Neural cell (in vitro differentiated cells): ENCODE data around the gene FCRL5. TPM values are rescaled to one million over a fixed set of nuclear protein-coding genes. Genes with fewer than 3 reads are reported as not detected.

Experiments used
- H2AFZ ChIP-seq: fragments of 200-600, 300-800 bp; sonication (generic), shearing (Covaris generic); 2 replicates; pipeline ENCODE4 v1.6.0; 2014; ENCODE audit warnings: low read depth, mild to moderate bottlenecking, antibody characterized with exemption, low read length, moderate library complexity
- H3F3A ChIP-seq: fragments of 200-600 bp; shearing (Covaris generic); 2 replicates; pipeline ENCODE4 v1.6.1; 2016; ENCODE audit warnings: mild to moderate bottlenecking, moderate library complexity, mixed read lengths, antibody characterized with exemption, low read length; ENCODE audit not compliant: insufficient read depth, poor library complexity, severe bottlenecking
- H3K27ac ChIP-seq: fragments of 200-600, 300-800 bp; sonication (generic), shearing (Covaris generic); 2 replicates; pipeline ENCODE4 v1.5.1; 2014; ENCODE audit warnings: mild to moderate bottlenecking, low read length, moderate library complexity
- H3K27me3 ChIP-seq: fragments of 300-800, 200-600 bp; sonication (generic), shearing (Covaris generic); 2 replicates; pipeline ENCODE4 v1.6.0; 2014; ENCODE audit warnings: mild to moderate bottlenecking, low read depth, low read length, moderate library complexity; ENCODE audit not compliant: insufficient read depth
- H3K36me3 ChIP-seq: fragments of 300-800, 200-600 bp; sonication (generic), shearing (Covaris generic); 2 replicates; pipeline ENCODE4 v1.5.1; 2014; ENCODE audit warnings: mild to moderate bottlenecking, antibody characterized with exemption, low read length, moderate library complexity; ENCODE audit not compliant: insufficient read depth
- H3K4me2 ChIP-seq: fragments of 300-800, 200-600 bp; sonication (generic), shearing (Covaris generic); 2 replicates; pipeline ENCODE4 v1.6.0; 2014; ENCODE audit warnings: mild to moderate bottlenecking, low read length
- H3K4me3 ChIP-seq: fragments of 300-800, 200-600 bp; sonication (generic), shearing (Covaris generic); 2 replicates; pipeline ENCODE4 v1.5.1; 2014; ENCODE audit warnings: mild to moderate bottlenecking, low read length, moderate library complexity
- H3K79me2 ChIP-seq: fragments of 200-600 bp; shearing (Covaris generic); replicated peaks from 2 replicates; pipeline ENCODE4 v1.6.0; 2014; ENCODE audit warnings: mild to moderate bottlenecking, low read length, moderate library complexity; ENCODE audit not compliant: insufficient read depth
- H3K9ac ChIP-seq: fragments of 300-800, 200-600 bp; sonication (generic), shearing (Covaris generic); 2 replicates; pipeline ENCODE4 v1.6.1; 2016; ENCODE audit warnings: mild to moderate bottlenecking, low read length, mixed read lengths
- H3K9me2 ChIP-seq: fragments of 200-600 bp; shearing (Covaris generic); 2 replicates; pipeline ENCODE4 v1.6.1; 2016; ENCODE audit warnings: mild to moderate bottlenecking, low read length, mixed read lengths; ENCODE audit not compliant: insufficient read depth
- H3K9me3 ChIP-seq: fragments of 200-600, 300-800 bp; sonication (generic), shearing (Covaris generic); 2 replicates; pipeline ENCODE4 v1.6.1; 2016; ENCODE audit warnings: mild to moderate bottlenecking, mixed run types, low read length, moderate library complexity, mixed read lengths
- H4K20me1 ChIP-seq: fragments of 200-600 bp; shearing (Covaris generic); 2 replicates; pipeline ENCODE4 v1.6.1; 2016; ENCODE audit warnings: mild to moderate bottlenecking, mixed run types; ENCODE audit not compliant: insufficient read depth
- EP300 ChIP-seq: fragments of 450-650 bp; conservative IDR thresholded peaks from 2 replicates; pipeline ENCODE4 v1.6.1; 2014; ENCODE audit warnings: antibody characterized with exemption, mild to moderate bottlenecking, moderate library complexity; ENCODE audit not compliant: poor library complexity, severe bottlenecking
- EZH2 ChIP-seq: fragments of 200-600, 300-800 bp; shearing (Covaris generic), sonication (generic); IDR thresholded peaks from 2 replicates; pipeline ENCODE4 v1.6.1; 2014; ENCODE audit warnings: antibody characterized with exemption, low read length, borderline replicate concordance, mild to moderate bottlenecking; ENCODE audit not compliant: insufficient read depth, poor library complexity, severe bottlenecking
- MXI1 ChIP-seq: fragments of 450-650 bp; conservative IDR thresholded peaks from 2 replicates; pipeline ENCODE4 v1.6.1; 2014; ENCODE audit warnings: antibody characterized with exemption, mild to moderate bottlenecking; ENCODE audit not compliant: poor library complexity, severe bottlenecking
- POLR2AphosphoS5 ChIP-seq: IDR thresholded peaks from 2 replicates; pipeline ENCODE4 v1.6.1; 2012
- RAD21 ChIP-seq: fragments of 450-650 bp; conservative IDR thresholded peaks from 2 replicates; pipeline ENCODE4 v1.6.1; 2014; ENCODE audit warnings: antibody characterized with exemption, mild to moderate bottlenecking, moderate library complexity
- REST ChIP-seq: IDR thresholded peaks from 2 replicates; pipeline ENCODE4 v1.6.1; 2012; ENCODE audit warnings: borderline replicate concordance
- SMC3 ChIP-seq: fragments of 450-650 bp; conservative IDR thresholded peaks from 2 replicates; pipeline ENCODE4 v1.6.1; 2014; ENCODE audit warnings: antibody characterized with exemption, mild to moderate bottlenecking, moderate library complexity; ENCODE audit not compliant: poor library complexity
- TAF1 ChIP-seq: IDR thresholded peaks from 2 replicates; pipeline ENCODE4 v1.6.1; 2012; ENCODE audit warnings: low read depth
- polyA plus RNA-seq: library from polyadenylated mRNA; depleted of rRNA; stranded (reverse); fragments of >200 nt; gene quantifications from 2 replicates; pipeline ENCODE4 v1.2.3, GENCODE V29; 2014
- TF ChIP-seq, protein P1 (sequence below): fragments of 450-650 bp; IDR thresholded peaks from 2 replicates; pipeline ENCODE4 v1.5.1; 2014; ENCODE audit warnings: antibody characterized with exemption, mild to moderate bottlenecking, moderate library complexity; ENCODE audit not compliant: poor library complexity, severe bottlenecking

FCRL5 gene
- polyA plus RNA-seq, 1 donor from 2014 or later: not detected

DNA sequence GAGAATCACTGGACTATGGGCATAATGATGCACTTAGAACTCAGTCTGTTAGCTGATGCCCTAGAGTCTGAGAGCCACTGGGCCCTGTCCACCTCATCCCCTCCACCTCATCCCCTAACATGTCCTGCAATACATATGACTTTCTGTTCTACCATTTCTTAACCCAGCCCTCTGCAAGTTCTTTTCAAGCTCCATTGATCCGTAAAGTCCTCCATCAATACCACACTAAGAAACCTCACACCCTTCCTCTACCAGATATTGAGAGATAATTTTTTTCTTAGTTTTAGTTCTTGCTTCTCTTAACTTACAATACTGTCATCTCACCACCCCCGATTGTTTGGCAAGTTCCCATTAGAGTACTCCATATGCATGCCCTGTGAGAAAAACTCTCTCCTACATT, 23.4 kb upstream of the FCRL5 start:
- Histone ChIP-seq H3K9ac (no peak overlapping the region), H4K20me1 (no peaks in the 10 kb centered on the region), H3K9me2 (no peaks in the 10 kb centered on the region), H3K9me3 (no peaks in the 10 kb centered on the region), H3K79me2 (no peaks in the 10 kb centered on the region), H3K27me3 (no peaks in the 10 kb centered on the region), H2AFZ (no peak overlapping the region), H3K4me3 (no peak overlapping the region), H3F3A (no peaks in the 10 kb centered on the region), H3K36me3 (no peaks in the 10 kb centered on the region), H3K27ac (no peak overlapping the region), H3K4me2 (no peak overlapping the region)
- TF ChIP-seq, protein P1, sequence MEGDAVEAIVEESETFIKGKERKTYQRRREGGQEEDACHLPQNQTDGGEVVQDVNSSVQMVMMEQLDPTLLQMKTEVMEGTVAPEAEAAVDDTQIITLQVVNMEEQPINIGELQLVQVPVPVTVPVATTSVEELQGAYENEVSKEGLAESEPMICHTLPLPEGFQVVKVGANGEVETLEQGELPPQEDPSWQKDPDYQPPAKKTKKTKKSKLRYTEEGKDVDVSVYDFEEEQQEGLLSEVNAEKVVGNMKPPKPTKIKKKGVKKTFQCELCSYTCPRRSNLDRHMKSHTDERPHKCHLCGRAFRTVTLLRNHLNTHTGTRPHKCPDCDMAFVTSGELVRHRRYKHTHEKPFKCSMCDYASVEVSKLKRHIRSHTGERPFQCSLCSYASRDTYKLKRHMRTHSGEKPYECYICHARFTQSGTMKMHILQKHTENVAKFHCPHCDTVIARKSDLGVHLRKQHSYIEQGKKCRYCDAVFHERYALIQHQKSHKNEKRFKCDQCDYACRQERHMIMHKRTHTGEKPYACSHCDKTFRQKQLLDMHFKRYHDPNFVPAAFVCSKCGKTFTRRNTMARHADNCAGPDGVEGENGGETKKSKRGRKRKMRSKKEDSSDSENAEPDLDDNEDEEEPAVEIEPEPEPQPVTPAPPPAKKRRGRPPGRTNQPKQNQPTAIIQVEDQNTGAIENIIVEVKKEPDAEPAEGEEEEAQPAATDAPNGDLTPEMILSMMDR: no peak

- Histone ChIP-seq H3K79me2 (no peaks in the 10 kb centered on the region), H3K27me3 (no peaks in the 10 kb centered on the region), H3K36me3 (no peaks in the 10 kb centered on the region), H3F3A (no peaks in the 10 kb centered on the region), H3K4me2 (no peak overlapping the region), H3K27ac (no peak overlapping the region), H2AFZ (no peak overlapping the region), H3K9me2 (no peaks in the 10 kb centered on the region), H4K20me1 (no peaks in the 10 kb centered on the region), H3K9me3 (no peaks in the 10 kb centered on the region), H3K4me3 (no peak overlapping the region), H3K9ac (no peak overlapping the region)
- no peak for TF ChIP-seq SMC3
- TF ChIP-seq MXI1: no peak
- no peak for TF ChIP-seq REST
- TF ChIP-seq TAF1: no peak
Measured at GRCh38 chr1:157574836-157575235, 22.5 kb upstream of the FCRL5 start.

DNA sequence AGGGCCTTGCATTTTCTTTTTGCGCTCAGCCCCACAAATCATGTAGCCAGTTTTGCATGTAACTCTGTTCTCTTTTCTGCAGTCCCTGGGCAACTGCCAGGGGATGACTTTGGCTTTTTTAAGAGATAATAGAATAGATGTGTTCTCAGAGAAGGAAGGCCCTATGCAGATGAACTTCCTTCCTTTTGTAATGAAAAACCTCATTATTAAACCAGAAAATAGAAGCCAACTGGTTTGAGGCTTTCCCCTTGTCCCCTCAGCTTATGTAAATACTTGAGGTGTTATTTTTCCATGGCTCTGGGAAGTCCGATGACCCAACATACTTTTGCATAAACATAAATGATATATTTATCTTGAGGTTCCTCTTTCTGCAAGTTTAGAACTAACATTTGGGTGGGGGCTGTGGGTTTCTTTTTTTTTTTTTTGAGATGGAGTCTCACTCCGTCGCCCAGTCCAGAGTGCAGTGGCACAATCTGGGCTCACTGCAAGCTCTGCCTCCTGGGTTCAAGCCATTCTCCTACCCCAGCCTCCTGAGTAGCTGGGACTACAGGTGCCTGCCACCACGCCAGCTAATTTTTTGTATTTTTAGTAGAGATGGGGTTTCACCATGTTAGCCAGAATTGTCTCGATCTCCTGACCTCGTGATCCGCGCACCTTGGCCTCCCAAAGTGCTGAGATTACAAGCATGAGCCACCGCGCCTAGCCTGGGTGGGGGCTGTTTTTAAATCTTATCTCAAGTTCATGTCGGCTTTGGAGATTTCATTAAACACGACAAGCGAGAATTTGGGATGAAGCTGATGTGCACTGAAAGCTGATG, 14.4 kb upstream of the FCRL5 start:
- H3K36me3 ChIP-seq: no peaks in the 10 kb centered on the region
- H3K4me2 ChIP-seq: no peak overlapping the region
- no peak overlapping the region for H3K4me3 ChIP-seq
- no peaks in the 10 kb centered on the region for H3K79me2 ChIP-seq
- no peak overlapping the region for H3K9ac ChIP-seq
- H3F3A ChIP-seq: no peaks in the 10 kb centered on the region
- no peaks in the 10 kb centered on the region for H3K9me3 ChIP-seq
- no peaks in the 10 kb centered on the region for H3K9me2 ChIP-seq
- no peak overlapping the region for H3K27ac ChIP-seq
- H4K20me1 ChIP-seq: no peaks in the 10 kb centered on the region
- no peaks in the 10 kb centered on the region for H3K27me3 ChIP-seq
- TF ChIP-seq, protein P1: no peak
- TF ChIP-seq RAD21: no peak
- no peak for TF ChIP-seq POLR2AphosphoS5
- TF ChIP-seq TAF1: no peak
- no peak for TF ChIP-seq MXI1
- no peak for TF ChIP-seq SMC3
- TF ChIP-seq REST: no peak
- no peak for TF ChIP-seq EZH2
- TF ChIP-seq EP300: no peak
- H2AFZ ChIP-seq: no peak overlapping the region
